GM04503 (cell line): ENCODE data around the gene GAREM2.
A peak's percentile ranks its signal among the peaks of the same experiment; 100 is the strongest.

Source experiments
- DNase-seq: peaks from one replicate; pipeline ENCODE4 v3.0.0-alpha.2; 2012; ENCODE audit warnings: low read depth

GAREM2 gene

GRCh38 chr2:26187537-26188104, 14.7 kb downstream of the GAREM2 start:
- DNase-seq: no peak

- no peak for DNase-seq
Observed at GRCh38 chr2:26189123-26189522, 16.2 kb downstream of the GAREM2 start.

- no peak for DNase-seq
Observed at GRCh38 chr2:26189751-26190150, 16.9 kb downstream of the GAREM2 start.

- no peak for DNase-seq
Observed at GRCh38 chr2:26190369-26190768, 17.5 kb downstream of the GAREM2 start.

GRCh38 chr2:26191316-26192159, 18.6 kb downstream of the GAREM2 start:
- DNase-seq: no peak

- peak; percentile 26 for DNase-seq
Observed at GRCh38 chr2:26193578-26194231, 20.8 kb downstream of the GAREM2 start.

GRCh38 chr2:26195040-26195984, 22.4 kb downstream of the GAREM2 start:
- no peak for DNase-seq

- DNase-seq: no peak
Observed at GRCh38 chr2:26196683-26197418, 24.0 kb downstream of the GAREM2 start.

- no peak for DNase-seq
Observed at GRCh38 chr2:26197516-26197915, 24.6 kb downstream of the GAREM2 start.

GRCh38 chr2:26202981-26203490, 30.1 kb downstream of the GAREM2 start:
- no peak for DNase-seq

- no peak for DNase-seq
Observed at GRCh38 chr2:26203906-26204305, 31.0 kb downstream of the GAREM2 start.

GRCh38 chr2:26212011-26212410, 39.1 kb downstream of the GAREM2 start:
- no peak for DNase-seq

GRCh38 chr2:26214759-26215158, 41.9 kb downstream of the GAREM2 start:
- no peak for DNase-seq

- no peak for DNase-seq
Observed at GRCh38 chr2:26215833-26216232, 42.9 kb downstream of the GAREM2 start.

GRCh38 chr2:26216587-26216986, 43.7 kb downstream of the GAREM2 start:
- DNase-seq: no peak

- DNase-seq: no peak
Observed at GRCh38 chr2:26217720-26218119, 44.8 kb downstream of the GAREM2 start.

GRCh38 chr2:26223018-26223417, 50.1 kb downstream of the GAREM2 start:
- no peak for DNase-seq

- no peak for DNase-seq
Observed at GRCh38 chr2:26224095-26224494, 51.2 kb downstream of the GAREM2 start.

GRCh38 chr2:26229595-26229994, 56.7 kb downstream of the GAREM2 start:
- no peak for DNase-seq

- DNase-seq: no peak
Observed at GRCh38 chr2:26230806-26231205, 57.9 kb downstream of the GAREM2 start.

- DNase-seq: no peak
Observed at GRCh38 chr2:26235089-26235488, 62.2 kb downstream of the GAREM2 start.
